HG02970 (cell line): ENCODE measurements around the gene APAF1.
"Not testable (repeated sequence)": the region's sequence is repeated elsewhere in the genome, so short reads cannot be mapped to it uniquely, and the experiment has no call there.

ENCODE experiments used
- ATAC-seq: cut with Tn5 transposase; IDR thresholded peaks from one replicate; pipeline ENCODE4 v1.9.1; 2021; ENCODE audit warnings: mild to moderate bottlenecking, moderate library complexity, moderate number of reproducible peaks; ENCODE audit not compliant: unreplicated experiment, low FRiP score

Gene APAF1

GRCh38 chr12:98644712-98645571 is at the start of gene APAF1, which contains the start of gene IKBIP:
Gene APAF1, plus strand, starts transcription at chr12:98645290. Its CDS starts 3,070 bp downstream, at chr12:98648360.
Gene IKBIP, minus strand, starts transcription at chr12:98644788. Its CDS starts 87 bp downstream, at chr12:98644701.
- peak; percentile 90 for ATAC-seq

GRCh38 chr12:98597313-98597712 is 47.8 kb upstream of the APAF1 start:
- not testable (repeated sequence) for ATAC-seq

DNA sequence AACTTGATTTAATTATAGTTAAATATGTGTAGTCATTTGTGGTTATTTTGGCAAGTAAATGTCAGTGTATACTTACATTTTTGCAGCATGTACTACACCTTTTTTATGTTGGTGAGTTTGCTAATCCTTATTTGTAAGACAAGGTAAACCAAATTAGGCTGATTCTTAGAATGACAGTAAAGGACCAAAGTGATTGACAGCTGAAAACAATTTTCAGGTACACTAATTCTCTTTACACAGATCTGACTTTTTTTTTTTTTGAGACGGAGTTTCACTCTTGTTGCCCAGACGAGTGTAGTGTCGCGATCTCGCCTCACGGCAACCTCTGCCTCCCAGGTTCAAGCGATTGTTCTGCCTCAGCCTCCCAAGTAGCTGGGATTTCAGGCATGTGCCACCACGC is 43.2 kb upstream of the APAF1 start:
- ATAC-seq, result no peak

DNA sequence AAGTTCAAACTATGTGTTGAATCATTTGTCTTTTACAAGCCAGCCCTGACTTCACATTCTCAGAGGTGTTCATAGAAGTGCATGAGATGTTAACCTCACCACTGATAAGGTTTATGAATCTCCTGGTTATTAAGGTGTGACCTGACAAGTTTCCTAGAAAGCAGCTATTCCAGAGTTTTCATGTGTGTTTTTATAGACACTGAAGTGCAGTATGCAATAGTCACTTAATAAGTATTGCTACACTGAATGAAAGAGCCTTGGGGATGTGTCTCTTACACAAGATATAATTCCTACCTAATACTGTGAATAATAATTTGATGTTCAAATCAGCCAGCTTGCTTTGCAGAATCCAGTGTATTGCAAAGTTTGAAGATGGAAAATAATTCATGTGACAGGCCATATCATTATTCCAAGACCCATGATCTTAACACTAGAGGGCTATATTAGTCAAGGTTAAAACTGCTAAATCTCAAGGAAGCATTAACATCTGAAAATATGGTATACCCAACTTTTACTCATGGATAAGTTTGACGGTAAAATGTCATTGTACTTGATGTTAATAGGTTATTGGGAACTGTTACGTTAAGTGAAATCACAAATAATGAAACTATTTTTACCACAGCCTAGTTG is 38.6 kb upstream of the APAF1 start:
- ATAC-seq, result no peak

DNA sequence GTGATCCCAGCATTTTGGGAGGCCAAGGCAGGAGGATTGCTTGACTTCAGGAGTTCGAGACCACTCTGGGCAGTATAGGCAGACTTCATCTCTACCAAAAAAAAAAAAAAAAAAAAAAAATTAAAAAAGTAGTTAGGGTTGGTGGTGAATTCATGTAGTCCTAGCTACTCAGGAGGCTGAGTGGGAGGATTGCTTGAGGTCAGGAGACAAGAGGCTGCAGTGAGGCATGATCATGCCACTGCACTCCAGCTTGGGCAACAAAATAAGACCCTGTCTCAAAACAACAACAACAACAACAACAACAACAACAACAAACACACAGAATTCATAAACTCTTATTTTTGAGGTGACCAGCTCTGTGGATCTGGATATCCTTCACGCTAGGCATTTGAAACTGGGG is 34.5 kb upstream of the APAF1 start:
- no peak for ATAC-seq

GRCh38 chr12:98612696-98613334 is 32.3 kb upstream of the APAF1 start:
- peak; percentile 57 for ATAC-seq

DNA sequence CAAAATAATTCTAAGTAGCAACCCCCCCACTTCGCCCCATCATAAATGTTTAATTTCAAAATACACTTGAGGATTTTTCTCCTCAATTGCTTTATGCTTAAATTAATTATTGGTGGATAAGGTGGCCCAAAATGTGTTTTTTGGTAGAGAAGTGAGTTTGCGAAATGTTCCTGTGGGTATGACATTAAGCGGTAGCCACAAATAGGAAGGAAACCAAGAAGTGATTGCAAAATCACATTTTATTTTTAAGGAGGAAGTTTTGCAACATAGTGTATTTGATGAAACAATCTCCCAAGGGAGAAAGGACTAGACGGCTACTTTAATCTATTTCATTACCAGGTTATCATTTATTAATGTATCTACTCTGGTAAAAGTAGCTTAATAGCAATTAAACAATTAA is 26.1 kb upstream of the APAF1 start:
- ATAC-seq, result no peak

DNA sequence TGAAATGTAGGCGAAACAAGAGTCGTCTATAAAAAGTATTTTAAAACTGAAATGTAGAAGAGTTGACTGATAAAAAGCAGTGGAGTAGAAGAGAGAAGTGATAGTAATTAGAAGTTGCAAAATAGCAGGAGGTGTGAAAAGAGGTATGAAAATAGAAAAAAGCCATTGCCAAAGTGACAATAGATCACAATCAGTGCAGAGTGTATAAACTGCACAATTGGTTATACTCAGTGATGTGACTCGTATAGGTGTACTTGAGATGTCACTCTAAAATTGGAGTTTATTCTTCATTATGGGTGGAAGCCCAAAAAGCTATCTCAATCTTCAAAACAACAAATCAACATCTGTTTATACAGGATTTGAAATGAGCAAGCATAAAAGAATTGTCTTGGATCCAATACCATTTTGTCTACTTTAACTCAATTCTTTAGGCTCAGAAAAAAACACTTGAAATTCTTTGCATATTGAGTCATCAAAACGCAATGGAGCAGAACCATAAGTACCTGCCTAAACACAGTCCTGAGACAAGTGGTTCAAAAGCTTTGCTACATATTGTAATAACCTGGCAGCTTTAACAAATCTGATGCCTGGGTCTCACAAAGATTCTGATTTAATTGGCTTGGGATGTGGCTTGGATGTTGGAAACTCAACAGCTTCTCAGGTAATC is 9.3 kb upstream of the APAF1 start:
- ATAC-seq, result no peak

GRCh38 chr12:98637068-98637467 is 8.0 kb upstream of the APAF1 start:
- no peak for ATAC-seq

DNA sequence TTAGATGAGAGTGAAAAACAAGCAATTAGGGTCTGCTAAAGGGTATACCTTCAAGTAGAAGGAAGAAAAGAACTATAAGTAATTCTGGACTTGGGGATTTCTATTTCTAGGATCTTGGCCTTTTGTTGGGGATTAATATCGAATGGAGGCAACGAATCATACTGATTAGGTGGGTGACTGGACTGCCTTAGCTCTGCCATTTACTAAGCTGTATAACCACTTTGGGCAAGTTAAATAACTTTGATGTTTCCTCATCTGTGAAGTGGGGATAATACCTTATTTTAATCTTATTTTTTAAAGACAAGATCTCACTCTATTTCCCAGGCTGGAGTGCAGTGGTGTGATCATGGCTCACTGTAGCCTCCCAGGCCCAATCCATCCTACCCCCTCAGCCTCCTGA is 7.1 kb upstream of the APAF1 start:
- no peak for ATAC-seq

DNA sequence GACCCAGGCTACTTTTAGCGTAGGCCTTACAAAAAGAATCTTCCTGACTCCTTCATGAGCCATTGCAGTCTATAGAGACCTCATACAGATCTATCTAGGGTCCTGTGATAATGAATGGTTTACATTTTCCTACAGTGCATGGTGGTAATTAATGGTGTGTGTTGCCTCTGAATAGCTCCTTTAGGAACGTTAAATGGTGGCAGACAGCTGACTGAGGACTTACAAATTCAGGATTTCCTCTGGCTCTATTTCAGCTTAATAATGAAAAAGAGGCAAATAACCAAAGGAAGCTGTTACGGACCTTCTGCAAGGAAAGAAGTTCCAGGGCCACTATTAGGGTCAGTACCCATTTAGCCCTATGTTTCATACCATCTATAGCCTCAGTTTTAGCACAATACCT is 5.6 kb upstream of the APAF1 start:
- no peak for ATAC-seq

GRCh38 chr12:98642801-98643200 is 2.3 kb upstream of the APAF1 start:
- not testable (repeated sequence) for ATAC-seq

DNA sequence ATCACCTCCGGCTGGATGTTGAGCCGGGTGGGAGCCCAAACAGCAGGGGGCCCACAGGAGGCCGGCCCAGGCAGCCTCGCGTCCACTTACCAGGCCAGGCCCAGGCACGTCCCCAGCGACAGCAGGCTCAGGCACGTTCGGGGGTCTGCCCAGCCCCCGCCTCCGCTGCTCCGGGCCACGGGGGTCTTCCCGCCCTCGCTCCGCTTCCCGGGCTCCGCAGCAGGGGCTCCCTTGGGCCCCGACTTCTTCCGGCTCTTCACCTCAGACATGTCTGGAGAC is 718 bp upstream of the APAF1 start:
- peak; percentile 17 for ATAC-seq

DNA sequence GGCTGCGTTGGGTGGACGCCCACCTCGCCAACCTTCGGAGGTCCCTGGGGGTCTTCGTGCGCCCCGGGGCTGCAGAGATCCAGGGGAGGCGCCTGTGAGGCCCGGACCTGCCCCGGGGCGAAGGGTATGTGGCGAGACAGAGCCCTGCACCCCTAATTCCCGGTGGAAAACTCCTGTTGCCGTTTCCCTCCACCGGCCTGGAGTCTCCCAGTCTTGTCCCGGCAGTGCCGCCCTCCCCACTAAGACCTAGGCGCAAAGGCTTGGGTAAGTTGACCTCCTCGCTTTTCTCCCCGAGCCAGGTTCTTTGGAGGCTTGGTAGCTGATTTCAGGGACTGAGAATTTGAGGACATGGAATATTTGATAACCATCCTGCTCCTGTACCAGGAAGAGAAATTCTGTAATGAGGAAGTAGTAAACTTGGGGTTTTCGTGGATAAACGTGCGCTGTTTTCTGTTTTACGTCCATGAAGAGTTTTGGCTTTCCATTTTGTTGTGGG is 530 bp downstream of the APAF1 start:
- peak; percentile 0 for ATAC-seq

DNA sequence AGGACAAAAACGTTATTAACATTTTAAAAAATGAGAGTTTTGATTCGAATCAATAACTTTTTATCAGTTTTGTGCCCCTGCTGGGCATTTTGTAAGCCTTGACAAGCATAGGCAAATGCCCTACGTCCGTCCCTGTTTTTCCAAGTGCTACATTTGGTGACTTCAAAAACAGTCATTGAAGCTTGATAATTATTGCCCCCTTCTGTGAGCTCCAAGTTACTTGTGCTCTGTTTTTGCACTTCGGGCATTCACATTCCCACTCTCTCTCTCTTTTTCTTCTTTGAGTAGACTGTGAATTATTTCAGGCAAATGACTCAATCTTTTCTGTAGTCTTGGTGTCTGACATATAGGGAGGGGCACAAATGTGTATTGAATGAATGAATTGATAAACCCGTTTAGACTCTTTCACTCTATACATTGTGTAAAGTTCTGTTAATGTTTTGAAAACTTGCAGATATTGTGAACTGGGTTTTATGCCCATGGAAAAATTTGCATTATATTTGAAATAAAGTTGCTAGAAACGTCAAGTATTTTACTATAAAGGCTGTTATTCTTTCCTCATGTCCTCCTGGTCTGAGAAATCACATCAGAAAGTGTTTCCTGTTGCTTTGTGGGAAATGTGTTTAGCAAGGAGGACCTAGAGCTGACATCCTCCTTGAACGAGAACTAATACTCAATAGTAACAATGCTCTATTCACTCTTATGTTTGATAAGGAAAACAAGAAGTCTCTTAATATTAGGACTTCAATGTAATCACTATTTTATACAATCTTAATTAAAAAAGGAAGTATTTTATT is 1.4 kb downstream of the APAF1 start:
- ATAC-seq, result no peak

GRCh38 chr12:98651328-98651727 is 6.2 kb downstream of the APAF1 start:
- ATAC-seq, result no peak

DNA sequence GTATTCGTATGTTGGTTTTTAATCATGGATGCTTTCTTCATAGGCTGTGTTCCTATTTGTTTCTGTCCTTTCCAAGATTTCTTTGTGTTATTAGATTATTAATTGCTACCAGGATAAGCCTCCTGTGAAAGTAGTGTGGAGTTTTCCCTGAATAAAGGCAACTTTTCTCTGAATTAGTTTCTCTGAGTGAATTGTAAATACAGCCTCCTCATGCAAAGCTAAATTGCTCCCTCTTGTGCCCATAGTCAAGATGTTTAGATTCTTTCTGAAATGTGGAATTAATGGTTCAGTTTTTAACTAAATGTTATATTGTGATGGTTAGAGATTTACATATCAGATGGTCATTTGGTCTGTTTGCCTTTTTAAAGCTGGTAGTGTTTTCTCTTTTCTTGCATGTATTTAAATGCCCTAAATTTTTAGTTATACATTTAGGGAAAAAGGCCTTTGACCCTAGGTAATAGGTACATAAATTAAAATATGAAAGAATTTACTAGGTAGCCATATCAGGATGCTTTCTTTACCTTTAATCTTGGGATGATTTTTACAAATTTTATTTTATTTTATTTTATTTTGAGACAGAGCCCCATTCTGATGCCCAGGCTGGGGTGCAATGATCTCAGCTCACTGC is 8.9 kb downstream of the APAF1 start:
- no peak for ATAC-seq

- no peak for ATAC-seq
These were observed 11.4 kb downstream of the APAF1 start for GRCh38 chr12:98656289-98657101.

GRCh38 chr12:98660521-98660920 is 15.4 kb downstream of the APAF1 start:
- ATAC-seq, result no peak
